ENCODE results near the gene CDK6. TPM values are rescaled to one million over a fixed set of nuclear protein-coding genes. Genes with fewer than 3 reads are reported as not detected.

The CDK6 gene
- total and polyA plus RNA-seq, 2 experiments from 2014 or later: 7.4 to 23.7 TPM

- peaks cover 31% of the 10 kb centered on the region for H3K4me1 Mint-ChIP-seq
- H3K36me3 Mint-ChIP-seq (ENCODE audit: low read depth): peaks cover 6% of the 10 kb centered on the region
- H3K4me3 ChIP-seq: no peak overlapping the region
- no peaks in the 10 kb centered on the region for H3K27me3 ChIP-seq (ENCODE audit: insufficient read depth)
- TF ChIP-seq CTCF (conservative IDR thresholded peaks at IDR 0.05; ENCODE audit: low read depth in 2 of 2): no peak
- no peak for TF ChIP-seq NANOG (IDR thresholded peaks at IDR 0.05; ENCODE audit: borderline replicate concordance)
- TF ChIP-seq REST (IDR thresholded peaks at IDR 0.05; ENCODE audit: unreplicated experiment): no peak
- no peak for TF ChIP-seq EZH2 (IDR thresholded peaks at IDR 0.05; ENCODE audit: low read depth, unreplicated experiment)
- TF ChIP-seq EZH2phosphoT487 (IDR thresholded peaks at IDR 0.05; ENCODE audit: unreplicated experiment): no peak
- no peak for TF ChIP-seq STAT1 (IDR thresholded peaks at IDR 0.05; ENCODE audit: unreplicated experiment)
- no peak for TF ChIP-seq CREB1 (CRISPR knock-in tag; IDR thresholded peaks at IDR 0.05; ENCODE audit: low read depth)
- TF ChIP-seq ETS1 (IDR thresholded peaks at IDR 0.05): no peak
- TF ChIP-seq ZNF114 (CRISPR knock-in tag; IDR thresholded peaks at IDR 0.05): no peak
- no peak for TF ChIP-seq ZNF331 (CRISPR knock-in tag; IDR thresholded peaks at IDR 0.05; ENCODE audit: low read depth)
- no peak for TF ChIP-seq JUNB (IDR thresholded peaks at IDR 0.05; ENCODE audit: unreplicated experiment)
- TF ChIP-seq ZNF462 (CRISPR knock-in tag; IDR thresholded peaks at IDR 0.05): no peak
- TF ChIP-seq POLR2AphosphoS5 (IDR thresholded peaks at IDR 0.05; ENCODE audit: low read depth): no peak
- H3F3A ChIP-seq (replicated peaks; ENCODE audit: low read depth): no peaks in the 10 kb centered on the region
- H4K20me1 ChIP-seq (replicated peaks; ENCODE audit: insufficient read depth): no peaks in the 10 kb centered on the region
- no peak overlapping the region for H3K4me3 Mint-ChIP-seq
- H2AFZ ChIP-seq: no peak overlapping the region
- no peaks in the 10 kb centered on the region for H3K36me3 ChIP-seq (ENCODE audit: insufficient read depth)
- no peak overlapping the region for H3K27ac ChIP-seq (ENCODE audit: low read depth)
- H3K9me2 ChIP-seq (ENCODE audit: insufficient read depth): no peaks in the 10 kb centered on the region
- ATAC-seq (no peak), DNase-seq (ENCODE audit: low spot score) (no peak)
- H3K9me3 Mint-ChIP-seq: no peaks in the 10 kb centered on the region
- H3K27ac Mint-ChIP-seq: no peak overlapping the region
- H3K4me2 ChIP-seq: no peak overlapping the region
- peaks cover 12% of the 10 kb centered on the region for H3K4me1 ChIP-seq (ENCODE audit: insufficient read depth)
- H3K27me3 Mint-ChIP-seq (ENCODE audit: insufficient read depth, low read depth, poor library complexity): peaks cover 4% of the 10 kb centered on the region
- H3K79me2 ChIP-seq (replicated peaks; ENCODE audit: insufficient read depth): no peaks in the 10 kb centered on the region
Measured at GRCh38 chr7:92725161-92725925, 111.0 kb downstream of the CDK6 start.
